Measurements from ENCODE around the gene GLIS1.

DNA sequence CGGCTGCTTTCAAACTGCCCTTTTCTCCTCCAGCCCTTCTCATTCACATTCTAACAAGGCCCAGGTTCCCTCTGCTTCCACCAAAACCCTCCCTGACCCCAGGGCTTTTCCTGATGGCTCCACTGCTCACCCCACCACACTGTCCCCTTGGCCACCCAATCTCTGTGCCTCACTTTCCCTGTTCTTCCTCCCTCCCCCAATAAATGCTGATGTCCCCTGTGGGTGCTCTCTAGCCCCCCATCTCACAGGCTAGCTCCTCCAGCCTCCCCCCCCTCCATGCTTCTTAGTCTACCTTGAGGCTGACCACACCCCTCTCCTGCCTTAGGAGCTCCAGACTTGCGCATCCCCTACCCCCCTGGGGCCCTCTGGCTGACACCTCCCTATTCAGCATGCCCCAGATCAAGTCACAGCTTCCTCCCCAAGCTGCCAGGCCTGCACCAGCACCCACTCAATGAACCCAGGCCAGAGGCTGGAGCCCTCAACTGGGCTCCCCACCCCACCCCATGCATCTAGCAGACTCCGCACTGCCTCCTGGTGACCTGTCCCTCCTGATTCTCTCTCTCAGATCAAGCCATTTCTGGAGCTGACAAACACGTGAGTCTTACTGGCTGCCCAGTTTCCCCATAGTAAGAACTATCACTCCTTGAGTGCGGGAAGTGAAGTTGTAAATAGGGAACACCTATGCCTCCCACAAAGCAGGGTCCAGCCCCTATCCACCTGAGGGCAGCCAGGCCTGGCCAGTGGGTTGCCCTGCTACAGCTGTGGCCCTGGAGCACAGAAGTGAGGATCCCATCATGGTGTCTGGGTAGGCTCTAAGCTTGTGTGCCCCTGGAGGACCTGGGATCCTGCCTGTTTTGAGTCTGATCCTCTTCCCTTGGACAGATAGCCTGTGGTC lies 161.9 kb downstream of the GLIS1 start:
- TF ChIP-seq CTCF (conservative IDR thresholded peaks at IDR 0.05; ENCODE audit: low read depth, low read length) (peak; percentile 22; the same call in 1 of the 2 replicates), EZH2 (IDR thresholded peaks at IDR 0.05; ENCODE audit: low read length, unreplicated experiment) (no peak), EZH2phosphoT487 (IDR thresholded peaks at IDR 0.05; ENCODE audit: borderline replicate concordance, low read length) (no peak)
